Measurements from ENCODE around the gene KANSL1L.

KANSL1L gene

GRCh38 chr2:210174086-210174485 lies 2.9 kb upstream of the KANSL1L start:
- H3K4me2 ChIP-seq (ENCODE audit: low read length): no peak overlapping the region
- peak overlapping the region; percentile 35 for H3K27ac ChIP-seq (ENCODE audit: low read depth, low read length, poor library complexity, severe bottlenecking)
- H3K79me2 ChIP-seq (ENCODE audit: insufficient read depth, low read length): peaks cover 18% of the 10 kb centered on the region
- no peaks in the 10 kb centered on the region for H3F3A ChIP-seq (ENCODE audit: insufficient read depth, low read length)
- H3K27me3 ChIP-seq (ENCODE audit: insufficient read depth, low read length): no peaks in the 10 kb centered on the region
- H3K9me3 ChIP-seq (ENCODE audit: low read length): no peaks in the 10 kb centered on the region
- no peak overlapping the region for H3K9ac ChIP-seq (ENCODE audit: low read length)
- peaks cover 24% of the 10 kb centered on the region for H3K4me1 ChIP-seq (ENCODE audit: insufficient read depth, low read length, severe bottlenecking)
- no peak overlapping the region for H2AFZ ChIP-seq (ENCODE audit: low read length)
- TF ChIP-seq EZH2 (IDR thresholded peaks at IDR 0.05; ENCODE audit: borderline replicate concordance, low read length): no peak
- TF ChIP-seq CTCF (IDR thresholded peaks at IDR 0.05; ENCODE audit: low read length): no peak
- H3K9me2 ChIP-seq (ENCODE audit: low read depth, low read length): no peaks in the 10 kb centered on the region
- H4K20me1 ChIP-seq (ENCODE audit: insufficient read depth, low read length): no peaks in the 10 kb centered on the region
- peaks cover 5% of the 10 kb centered on the region; the same call in 1 of the 2 replicates for H3K36me3 ChIP-seq (ENCODE audit: insufficient read depth, low read length)
- H3K4me3 ChIP-seq (ENCODE audit: low read depth, low read length, poor library complexity, severe bottlenecking): no peak overlapping the region

GRCh38 chr2:210172219-210172575 lies 988 bp upstream of the KANSL1L start:
- H3K4me3 ChIP-seq (ENCODE audit: low read depth, low read length, poor library complexity, severe bottlenecking): peak overlapping the region; percentile 85
- peak overlapping the region; percentile 100 for H3K9ac ChIP-seq (ENCODE audit: low read length)
- peak overlapping the region; percentile 100 for H3K27ac ChIP-seq (ENCODE audit: low read depth, low read length, poor library complexity, severe bottlenecking)
- H3K4me1 ChIP-seq (ENCODE audit: insufficient read depth, low read length, severe bottlenecking): peaks cover 42% of the 10 kb centered on the region
- H3K9me3 ChIP-seq (ENCODE audit: low read length): no peaks in the 10 kb centered on the region
- no peaks in the 10 kb centered on the region for H3F3A ChIP-seq (ENCODE audit: insufficient read depth, low read length)
- H3K79me2 ChIP-seq (ENCODE audit: insufficient read depth, low read length): peaks cover 36% of the 10 kb centered on the region
- no peaks in the 10 kb centered on the region for H3K9me2 ChIP-seq (ENCODE audit: low read depth, low read length)
- no peak overlapping the region for H2AFZ ChIP-seq (ENCODE audit: low read length)
- H3K36me3 ChIP-seq (ENCODE audit: insufficient read depth, low read length): no peaks in the 10 kb centered on the region
- no peaks in the 10 kb centered on the region for H4K20me1 ChIP-seq (ENCODE audit: insufficient read depth, low read length)
- no peaks in the 10 kb centered on the region for H3K27me3 ChIP-seq (ENCODE audit: insufficient read depth, low read length)
- peak overlapping the region; percentile 100 for H3K4me2 ChIP-seq (ENCODE audit: low read length)
- no peak for TF ChIP-seq EZH2 (IDR thresholded peaks at IDR 0.05; ENCODE audit: borderline replicate concordance, low read length)
- TF ChIP-seq CTCF (IDR thresholded peaks at IDR 0.05; ENCODE audit: low read length): no peak

GRCh38 chr2:210170446-210171303 lies 534 bp downstream of the KANSL1L start:
- H3K27me3 ChIP-seq (ENCODE audit: insufficient read depth, low read length): no peaks in the 10 kb centered on the region
- no peaks in the 10 kb centered on the region for H3K36me3 ChIP-seq (ENCODE audit: insufficient read depth, low read length)
- no peak for TF ChIP-seq CTCF (IDR thresholded peaks at IDR 0.05; ENCODE audit: low read length)
- no peak for TF ChIP-seq EZH2 (IDR thresholded peaks at IDR 0.05; ENCODE audit: borderline replicate concordance, low read length)
- peak overlapping the region; percentile 85 for H3K4me3 ChIP-seq (ENCODE audit: low read depth, low read length, poor library complexity, severe bottlenecking)
- peak overlapping the region; percentile 95 for H3K4me2 ChIP-seq (ENCODE audit: low read length)
- no peaks in the 10 kb centered on the region for H4K20me1 ChIP-seq (ENCODE audit: insufficient read depth, low read length)
- peaks cover 45% of the 10 kb centered on the region for H3K4me1 ChIP-seq (ENCODE audit: insufficient read depth, low read length, severe bottlenecking)
- peak overlapping the region; percentile 98 for H3K9ac ChIP-seq (ENCODE audit: low read length)
- H3K27ac ChIP-seq (ENCODE audit: low read depth, low read length, poor library complexity, severe bottlenecking): peak overlapping the region; percentile 93
- H3K79me2 ChIP-seq (ENCODE audit: insufficient read depth, low read length): peaks cover 52% of the 10 kb centered on the region
- H3K9me3 ChIP-seq (ENCODE audit: low read length): no peaks in the 10 kb centered on the region
- no peak overlapping the region for H2AFZ ChIP-seq (ENCODE audit: low read length)
- H3F3A ChIP-seq (ENCODE audit: insufficient read depth, low read length): no peaks in the 10 kb centered on the region
- no peaks in the 10 kb centered on the region for H3K9me2 ChIP-seq (ENCODE audit: low read depth, low read length)

Measured in OCI-LY1 (cell line).